GM12892 (cell line): ENCODE data around the gene OSBPL10.

Source experiments
- POLR2A ChIP-seq: IDR thresholded peaks from 2 replicates; pipeline ENCODE4 v1.6.1; 2011; ENCODE audit warnings: low read depth, low read length, control low read depth
- POLR2AphosphoS5 ChIP-seq: IDR thresholded peaks from 2 replicates; pipeline ENCODE4 v1.6.1; 2011; ENCODE audit warnings: low read depth, low read length, control low read depth
- TAF1 ChIP-seq: IDR thresholded peaks from 2 replicates; pipeline ENCODE4 v1.6.1; 2011; ENCODE audit warnings: low read depth, mild to moderate bottlenecking, control low read depth, low read length, borderline replicate concordance

DNA sequence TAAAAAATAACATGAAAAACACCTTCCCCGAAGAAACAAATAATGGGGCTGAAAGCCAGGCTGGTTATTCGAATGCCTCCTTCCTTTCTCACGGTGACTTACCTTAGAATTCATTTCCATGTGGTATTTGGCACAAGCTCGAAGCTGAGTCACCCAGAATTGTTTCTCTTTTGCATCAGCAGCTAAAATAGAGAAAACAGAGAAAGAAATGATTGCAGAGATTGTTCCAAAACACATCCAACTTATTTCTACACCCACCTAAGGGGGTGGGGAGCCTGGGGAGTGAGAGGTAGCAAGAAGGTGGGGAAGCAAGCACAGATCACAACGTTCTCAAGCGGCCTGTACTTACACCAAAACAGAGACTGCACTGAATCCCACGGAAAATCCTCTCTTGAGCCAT, 104.7 kb downstream of the OSBPL10 start:
- TF ChIP-seq POLR2A (no peak), POLR2AphosphoS5 (no peak), TAF1 (no peak)
